GM18502 (cell line): Measurements from ENCODE around the gene UBAC2.
A peak's percentile ranks its signal among the peaks of the same experiment; 100 is the strongest.

ENCODE experiments used
- ATAC-seq: cut with Tn5 transposase; IDR thresholded peaks from one replicate; pipeline ENCODE4 v1.9.1; 2021; ENCODE audit warnings: mild to moderate bottlenecking; ENCODE audit not compliant: unreplicated experiment, poor library complexity

UBAC2 gene

GRCh38 chr13:99305566-99305965, 104.9 kb downstream of the UBAC2 start:
- ATAC-seq = no peak

GRCh38 chr13:99307247-99307646, 106.6 kb downstream of the UBAC2 start, which contains the start of gene GPR183:
GPR183 (minus strand) TSS chr13:99307399; CDS start chr13:99296145, 11,254 bp downstream.
- peak; percentile 65 for ATAC-seq

- peak; percentile 45 for ATAC-seq
Measured at GRCh38 chr13:99307648-99308339, 107.1 kb downstream of the UBAC2 start.

- ATAC-seq = no peak
Measured at GRCh38 chr13:99308471-99309087, 107.9 kb downstream of the UBAC2 start.

GRCh38 chr13:99310382-99311031, 109.9 kb downstream of the UBAC2 start:
- ATAC-seq = peak; percentile 34

GRCh38 chr13:99311137-99311536, 110.5 kb downstream of the UBAC2 start:
- no peak for ATAC-seq

GRCh38 chr13:99311748-99312492, 111.3 kb downstream of the UBAC2 start:
- no peak for ATAC-seq

- ATAC-seq = peak; percentile 35
Measured at GRCh38 chr13:99312493-99312883, 111.8 kb downstream of the UBAC2 start.

GRCh38 chr13:99313501-99313900, 112.8 kb downstream of the UBAC2 start:
- ATAC-seq = no peak

- ATAC-seq = no peak
Measured at GRCh38 chr13:99313941-99314340, 113.3 kb downstream of the UBAC2 start.

GRCh38 chr13:99314640-99315176, 114.1 kb downstream of the UBAC2 start:
- ATAC-seq = no peak

GRCh38 chr13:99315186-99315585, 114.5 kb downstream of the UBAC2 start:
- no peak for ATAC-seq

GRCh38 chr13:99316224-99316623, 115.6 kb downstream of the UBAC2 start:
- no peak for ATAC-seq

GRCh38 chr13:99316657-99317256, 116.1 kb downstream of the UBAC2 start:
- no peak for ATAC-seq

GRCh38 chr13:99320693-99321481, 120.2 kb downstream of the UBAC2 start:
- no peak for ATAC-seq

- no peak for ATAC-seq
Measured at GRCh38 chr13:99321709-99322108, 121.1 kb downstream of the UBAC2 start.

GRCh38 chr13:99322297-99323103, 121.8 kb downstream of the UBAC2 start:
- ATAC-seq = peak; percentile 88

- no peak for ATAC-seq
Measured at GRCh38 chr13:99323488-99323887, 122.8 kb downstream of the UBAC2 start.
